HFFc6 (cell line): ENCODE measurements around the gene CGB2. TPM values are rescaled to one million over a fixed set of nuclear protein-coding genes. Genes with fewer than 3 reads are reported as not detected.

ENCODE experiments used
- DNase-seq: peaks from one replicate; pipeline ENCODE4 v3.0.0-alpha.2; 2018
- H3K27ac Mint-ChIP-seq: 2 replicates; pipeline ENCODE4 v1.8.0; 2020; ENCODE audit warnings: mild to moderate bottlenecking, mixed read lengths
- H3K27me3 Mint-ChIP-seq: 2 replicates; pipeline ENCODE4 v1.8.0; 2021; ENCODE audit warnings: mild to moderate bottlenecking, moderate library complexity, mixed read lengths; ENCODE audit not compliant: insufficient read depth
- H3K36me3 Mint-ChIP-seq: 2 replicates; pipeline ENCODE4 v1.8.0; 2021; ENCODE audit warnings: low read depth, mixed read lengths
- H3K4me1 Mint-ChIP-seq: 2 replicates; pipeline ENCODE4 v1.8.0; 2020; ENCODE audit warnings: low read depth, mixed read lengths
- H3K4me3 Mint-ChIP-seq: 2 replicates; pipeline ENCODE4 v1.8.0; 2020; ENCODE audit warnings: mild to moderate bottlenecking, moderate library complexity, mixed read lengths
- H3K9me3 Mint-ChIP-seq: 2 replicates; pipeline ENCODE4 v1.8.0; 2020; ENCODE audit warnings: mild to moderate bottlenecking, mixed read lengths
- CTCF ChIP-seq: fragments of 200-600 bp; sonication (generic); IDR thresholded peaks from 2 replicates; pipeline ENCODE4 v1.5.0; 2021; ENCODE audit warnings: antibody characterized with exemption, mild to moderate bottlenecking
- total RNA-seq, 6 experiments: library from RNA; stranded (reverse); fragmentation: NEBNext Ultra II Directional; extraction: Animal tissue kit (Norgen Biotek cat#: 25700); gene quantifications; 2 replicates in 1 of 6; 3 replicates in 5 of 6; pipeline ENCODE4 v1.2.3, GENCODE V29; 2021

Gene CGB2
- total RNA-seq, 6 experiments from 2014 or later, result 0.55 TPM; not detected in 5

DNA sequence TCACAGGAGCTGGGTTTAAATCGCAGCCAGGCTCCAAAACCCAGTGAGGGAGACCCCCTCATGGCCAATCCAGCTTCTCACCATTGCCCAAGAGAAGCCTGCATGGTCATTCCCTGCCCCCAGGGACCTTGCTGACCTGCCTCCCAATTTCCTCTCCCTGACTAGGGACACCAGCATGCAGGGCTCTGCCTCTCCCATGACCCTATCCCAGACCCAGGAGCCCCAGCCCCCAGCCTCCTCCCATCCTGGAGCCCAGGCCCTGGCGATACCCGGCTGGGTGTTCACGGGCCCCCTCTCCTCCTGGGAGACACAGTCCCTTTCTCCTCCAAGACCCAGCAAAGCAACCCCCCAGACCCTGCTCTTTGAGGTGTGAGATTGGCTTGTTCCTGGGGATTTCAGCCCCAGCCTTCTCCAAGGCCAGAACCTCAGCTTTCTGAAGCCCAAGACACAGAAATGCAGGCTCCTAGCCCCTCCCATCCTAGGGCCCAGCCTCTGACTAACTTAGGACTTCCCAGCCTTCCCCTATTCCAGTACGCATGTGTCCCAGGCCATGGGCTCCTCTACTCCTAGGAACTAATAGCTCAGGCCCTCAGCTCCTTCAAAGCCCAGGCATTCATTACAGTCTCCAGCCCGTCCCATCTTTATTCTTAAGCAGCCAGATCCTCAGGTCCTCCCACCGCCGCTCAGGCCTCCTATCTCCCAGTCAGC lies 39.7 kb upstream of the CGB2 start:
- DNase-seq, result peak; percentile 80
- peaks cover 35% of the 10 kb centered on the region for H3K36me3 Mint-ChIP-seq
- peak overlapping the region; percentile 95 for H3K27ac Mint-ChIP-seq
- H3K9me3 Mint-ChIP-seq, result no peaks in the 10 kb centered on the region
- H3K27me3 Mint-ChIP-seq, result peaks cover 2% of the 10 kb centered on the region; the same call in 1 of the 2 replicates
- TF ChIP-seq CTCF, result no peak
- H3K4me3 Mint-ChIP-seq, result peak overlapping the region; percentile 99
- H3K4me1 Mint-ChIP-seq, result peaks cover 30% of the 10 kb centered on the region

DNA sequence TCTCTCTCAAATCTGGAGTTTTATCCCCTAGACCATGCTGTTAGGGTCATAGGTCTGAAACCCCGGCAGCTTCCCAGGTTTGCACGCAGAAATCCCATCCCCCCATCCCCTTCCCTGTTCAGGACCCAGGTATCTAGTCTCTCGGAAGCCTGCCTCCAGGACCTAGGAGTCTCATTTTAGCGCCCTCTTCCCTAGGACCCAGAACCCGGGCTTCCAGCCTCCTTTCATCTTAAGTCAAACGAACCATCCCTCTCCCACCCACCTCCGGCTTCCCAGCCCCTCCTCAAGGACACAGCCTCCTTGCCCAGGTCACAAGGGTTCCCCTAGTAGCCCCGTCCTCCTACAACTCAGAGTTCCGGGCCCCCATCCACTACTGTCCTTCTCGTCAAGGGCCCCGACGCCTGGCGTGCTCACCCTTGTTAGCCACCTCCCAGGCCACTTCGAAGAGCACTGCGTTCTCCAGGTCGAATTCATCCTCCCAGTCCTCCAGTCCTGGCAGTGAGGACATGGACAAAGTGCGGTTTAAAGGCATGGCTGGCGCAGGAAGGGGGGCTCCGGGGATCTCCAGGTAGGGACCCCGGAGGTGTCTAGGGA lies 39.0 kb upstream of the CGB2 start:
- Mint-ChIP-seq H3K4me3 (peak overlapping the region; percentile 99), H3K4me1 (peaks cover 32% of the 10 kb centered on the region), H3K36me3 (peaks cover 35% of the 10 kb centered on the region), H3K9me3 (no peaks in the 10 kb centered on the region), H3K27me3 (peaks cover 2% of the 10 kb centered on the region; the same call in 1 of the 2 replicates), H3K27ac (peak overlapping the region; percentile 95)
- no peak for TF ChIP-seq CTCF
- DNase-seq, result no peak

GRCh38 chr19:48993175-48994034 lies 38.3 kb upstream of the CGB2 start, which contains the start of the genes GYS1 and RUVBL2:
Gene GYS1, minus strand, starts transcription at chr19:48993309. Its CDS starts 197 bp downstream, at chr19:48993112.
Gene RUVBL2, plus strand, starts transcription at chr19:48993887. Its CDS starts 25 bp downstream, at chr19:48993912.
- Mint-ChIP-seq H3K36me3 (peaks cover 29% of the 10 kb centered on the region), H3K27me3 (peaks cover 2% of the 10 kb centered on the region; the same call in 1 of the 2 replicates), H3K9me3 (no peaks in the 10 kb centered on the region)

GRCh38 chr19:48994035-48994386 lies 37.7 kb upstream of the CGB2 start:
- Mint-ChIP-seq H3K27ac (peak overlapping the region; percentile 95), H3K4me3 (peak overlapping the region; percentile 99), H3K9me3 (no peaks in the 10 kb centered on the region), H3K4me1 (peaks cover 38% of the 10 kb centered on the region), H3K27me3 (peaks cover 2% of the 10 kb centered on the region; the same call in 1 of the 2 replicates), H3K36me3 (peaks cover 24% of the 10 kb centered on the region)
- TF ChIP-seq CTCF, result no peak
- no peak for DNase-seq

More at GRCh38 chr19:48993175-48994034, 38.3 kb upstream of the CGB2 start, which contains the start of the genes GYS1 and RUVBL2:
- H3K4me1 Mint-ChIP-seq, result peaks cover 38% of the 10 kb centered on the region
- H3K27ac Mint-ChIP-seq, result peak within 1 kb of the TSS; percentile 95
- TF ChIP-seq CTCF, result peak; percentile 99
- peak; percentile 99 for DNase-seq
- peak within 1 kb of the TSS; percentile 99 for H3K4me3 Mint-ChIP-seq

DNA sequence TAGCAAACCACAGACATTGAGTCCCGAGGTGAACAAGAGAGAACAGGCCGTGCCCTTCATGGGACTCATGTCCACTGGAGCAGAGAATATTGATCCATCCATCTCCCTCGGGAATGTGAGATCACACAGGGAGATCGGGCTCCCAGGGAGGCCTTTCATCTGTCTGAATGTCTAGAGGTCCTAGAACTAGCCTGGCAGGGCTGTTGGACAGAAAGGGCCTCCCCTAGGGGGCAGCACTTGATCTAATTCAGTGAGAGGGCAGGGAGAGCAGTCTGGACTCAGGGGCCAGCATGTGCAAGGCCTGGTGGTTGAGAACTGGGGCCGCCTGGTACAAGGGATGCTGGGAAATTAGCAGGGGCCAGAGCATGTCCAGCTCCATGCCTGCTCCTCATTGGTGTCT lies 33.7 kb upstream of the CGB2 start:
- peak; percentile 50 for DNase-seq
- H3K4me3 Mint-ChIP-seq, result no peak overlapping the region
- no peaks in the 10 kb centered on the region for H3K9me3 Mint-ChIP-seq
- H3K27ac Mint-ChIP-seq, result peak overlapping the region; percentile 42; the same call in 1 of the 2 replicates
- TF ChIP-seq CTCF, result peak; percentile 82
- peaks cover 35% of the 10 kb centered on the region for H3K4me1 Mint-ChIP-seq
- peaks cover 2% of the 10 kb centered on the region; the same call in 1 of the 2 replicates for H3K27me3 Mint-ChIP-seq
- H3K36me3 Mint-ChIP-seq, result peaks cover 18% of the 10 kb centered on the region
